Medulla oblongata (tissue), 1 donor: ENCODE results near the gene ARHGAP23.

Experiments
- DNase-seq: peaks from one replicate; pipeline ENCODE4 v3.0.0-alpha.2; 2015; ENCODE audit errors: extremely low spot score

Gene ARHGAP23

DNA sequence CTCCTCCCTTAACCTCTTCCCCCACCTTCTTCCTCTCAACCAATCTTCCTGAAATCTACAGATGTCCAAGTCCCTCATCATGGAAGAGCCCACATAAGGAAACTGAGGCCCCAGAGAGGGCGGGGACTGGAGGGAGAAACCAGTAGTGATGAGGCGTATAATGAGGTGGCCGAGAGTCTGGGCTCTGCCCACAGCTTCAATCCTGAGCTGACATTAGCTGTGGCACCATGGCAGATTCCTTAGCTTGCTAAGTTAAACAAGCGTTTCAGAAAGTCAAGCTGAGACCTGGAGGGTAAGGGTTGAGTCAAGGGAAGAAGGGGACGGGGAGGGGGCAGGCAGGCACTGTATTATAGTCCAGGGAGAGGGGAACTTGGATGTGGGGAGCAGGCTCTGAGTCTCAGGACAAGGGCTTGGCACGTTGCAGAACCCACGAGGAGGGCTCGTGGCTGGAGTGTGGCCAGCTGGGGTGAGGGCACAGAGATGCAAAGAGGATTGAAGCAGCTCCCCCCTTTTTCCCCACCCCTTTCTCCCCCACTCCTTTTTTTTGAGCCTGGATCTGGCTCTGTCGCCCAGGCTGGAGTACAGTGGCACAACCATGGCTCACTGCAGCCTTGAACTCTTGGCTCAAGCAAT is 13.3 kb downstream of the ARHGAP23 start:
- no peak for DNase-seq

GRCh38 chr17:38442548-38442947 is 14.3 kb downstream of the ARHGAP23 start:
- DNase-seq = no peak

- no peak for DNase-seq
These were observed 15.2 kb downstream of the ARHGAP23 start for GRCh38 chr17:38443356-38444031.

DNA sequence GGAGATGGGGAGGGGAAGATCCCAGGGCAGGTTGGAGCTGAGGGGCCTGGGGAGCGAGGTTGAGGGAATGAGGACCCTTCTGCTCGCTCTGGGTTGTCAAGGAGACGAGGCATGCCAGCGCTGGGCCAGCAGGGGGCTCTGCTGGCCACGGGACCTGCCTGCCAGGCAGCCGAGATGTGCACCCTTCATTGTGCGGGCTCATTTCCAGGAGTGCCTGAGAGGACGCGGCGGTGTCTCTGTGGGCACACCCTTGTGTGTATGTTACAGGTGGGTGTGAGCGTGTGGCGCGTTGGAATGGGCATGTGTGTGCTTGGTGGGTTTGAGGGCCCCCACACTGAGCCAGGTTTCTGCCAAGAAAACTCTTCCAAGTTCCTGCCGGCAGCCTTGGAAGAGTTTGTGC is 15.9 kb downstream of the ARHGAP23 start:
- DNase-seq = peak; percentile 87

GRCh38 chr17:38447502-38448085 is 19.3 kb downstream of the ARHGAP23 start:
- DNase-seq = no peak

DNA sequence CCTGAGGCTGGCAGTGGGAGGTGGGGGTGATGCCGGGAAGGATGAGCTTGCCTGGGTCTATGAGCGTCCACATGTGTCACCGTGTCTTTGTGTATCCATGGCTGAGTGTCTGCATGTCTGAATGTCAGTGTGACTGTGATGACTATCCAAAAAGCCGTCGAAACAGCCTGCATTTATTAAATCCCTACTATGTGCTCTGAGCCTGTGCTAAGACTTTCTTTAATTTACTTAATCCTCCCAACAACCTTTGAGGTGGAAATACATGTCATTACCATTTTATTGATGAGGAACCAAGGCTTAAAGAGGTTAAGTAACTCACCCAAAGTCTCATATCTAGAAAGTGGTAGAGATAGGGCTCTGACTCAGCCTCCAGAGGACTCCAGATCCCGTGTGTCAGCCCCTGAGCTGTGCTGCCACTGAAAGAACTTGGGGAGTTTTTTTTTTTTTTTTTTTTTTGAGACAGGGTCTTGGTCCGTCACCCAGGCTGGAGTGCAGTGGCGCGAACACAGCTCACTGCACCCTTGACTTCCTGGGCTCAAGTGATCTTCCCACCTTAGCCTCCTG is 20.0 kb downstream of the ARHGAP23 start:
- DNase-seq = no peak

GRCh38 chr17:38449364-38449763 is 21.1 kb downstream of the ARHGAP23 start:
- no peak for DNase-seq

GRCh38 chr17:38450557-38451029 is 22.3 kb downstream of the ARHGAP23 start:
- DNase-seq = no peak

GRCh38 chr17:38451030-38451839 is 23.0 kb downstream of the ARHGAP23 start:
- DNase-seq = no peak

DNA sequence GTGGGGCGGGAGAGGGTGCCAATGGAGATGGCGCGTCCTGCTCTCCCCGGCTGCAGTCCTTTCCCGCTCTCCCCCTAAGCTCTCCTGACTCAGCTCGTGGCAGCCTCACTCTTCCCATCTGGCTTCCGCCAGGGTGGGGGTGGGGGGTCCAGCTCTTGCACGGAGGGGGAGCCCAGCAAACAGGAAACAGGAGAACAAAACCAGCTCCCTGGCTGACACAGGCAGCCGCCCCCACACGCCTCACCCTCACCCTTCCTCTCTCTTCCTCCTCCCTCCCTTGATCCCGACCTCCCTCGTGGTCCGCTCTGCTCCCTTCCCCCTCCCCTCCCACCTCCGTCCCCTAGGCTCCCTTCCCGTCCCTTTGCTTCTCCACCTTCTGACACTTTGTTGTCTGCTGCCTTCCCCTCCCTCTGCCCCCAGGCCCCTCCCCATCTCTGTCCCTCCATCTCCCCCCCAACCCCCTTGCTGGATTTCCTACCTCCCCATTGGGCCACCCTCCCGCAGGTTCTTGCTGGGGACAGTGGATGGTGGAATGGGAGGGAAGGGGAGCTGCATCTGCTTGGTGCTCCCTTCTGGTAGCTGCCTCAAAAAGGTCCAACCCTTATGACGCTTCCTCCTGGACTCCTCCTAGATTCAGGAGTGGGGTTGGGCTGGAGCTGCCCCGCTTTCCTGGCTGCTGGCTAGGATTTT is 23.7 kb downstream of the ARHGAP23 start:
- DNase-seq = no peak

DNA sequence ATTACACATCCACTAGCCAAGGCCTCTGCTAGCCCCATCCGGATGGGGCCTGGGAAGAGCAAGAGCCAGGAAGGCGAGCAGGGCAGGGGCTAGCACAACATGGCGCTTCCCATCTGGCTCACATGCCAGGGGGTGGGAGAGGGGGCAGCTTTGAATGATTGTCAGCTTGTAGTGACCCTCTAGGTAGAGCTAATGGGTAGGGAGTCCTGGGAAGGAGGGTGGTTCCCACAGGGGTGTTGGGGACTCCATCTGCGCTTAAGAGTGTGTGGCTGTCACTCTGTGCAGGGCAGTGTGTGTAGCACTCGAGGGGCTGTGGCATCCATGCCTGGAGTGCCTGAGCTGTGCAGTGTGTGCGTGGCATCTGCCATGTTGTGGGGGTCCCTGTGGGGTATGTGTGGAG is 24.5 kb downstream of the ARHGAP23 start:
- DNase-seq = no peak

- no peak for DNase-seq
These were observed 25.7 kb downstream of the ARHGAP23 start for GRCh38 chr17:38453951-38454421.

DNA sequence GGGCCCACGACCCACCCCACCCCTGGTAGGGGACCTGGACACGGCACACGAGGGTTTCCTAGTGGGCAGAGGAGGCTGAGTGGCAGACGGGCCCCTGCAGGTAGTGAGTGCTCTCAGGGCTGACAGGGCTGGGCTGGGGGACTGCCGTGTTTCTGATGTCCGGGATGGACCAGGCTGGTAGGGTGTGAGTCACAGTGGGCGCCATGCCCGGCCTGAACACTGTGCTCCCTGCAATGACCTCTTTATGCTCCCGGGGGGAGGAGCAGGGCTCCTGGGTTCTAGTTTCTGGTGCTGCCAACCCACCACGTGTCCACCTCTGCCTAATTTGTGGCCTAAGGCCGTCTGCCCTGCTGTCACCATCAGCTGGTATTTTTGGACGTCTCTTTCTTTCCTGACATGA is 26.3 kb downstream of the ARHGAP23 start:
- DNase-seq = peak; percentile 97

DNA sequence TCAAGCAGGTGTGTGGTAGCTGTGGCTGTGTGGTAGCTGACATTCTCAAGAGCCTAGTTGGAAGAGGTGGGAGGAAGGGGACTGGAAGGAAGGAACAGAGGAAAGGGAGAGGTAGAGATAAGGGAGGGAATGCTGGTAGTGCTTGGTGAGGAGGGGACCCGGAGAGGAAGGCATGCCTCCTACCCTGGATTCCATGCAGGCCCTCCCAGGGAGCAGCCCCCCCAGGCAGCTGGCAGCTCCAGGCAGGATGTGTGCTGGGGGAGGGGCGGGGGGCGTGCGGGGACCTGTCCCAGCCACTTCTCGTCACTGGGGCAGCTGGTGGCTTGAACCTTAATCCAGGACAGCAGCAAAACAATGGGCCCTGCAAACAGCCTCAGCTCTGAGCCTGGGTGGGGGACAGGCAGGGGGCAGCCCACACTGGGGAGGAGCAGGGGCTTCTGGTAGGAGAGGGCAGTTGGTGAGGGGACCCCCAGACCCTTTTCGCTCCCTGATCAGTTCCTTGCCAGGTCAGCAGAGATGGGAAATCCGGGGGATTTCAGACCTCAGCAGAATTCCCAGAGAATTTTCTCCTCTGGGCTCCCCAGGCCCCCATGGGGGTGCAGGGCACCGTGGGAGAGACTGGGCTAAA is 27.1 kb downstream of the ARHGAP23 start:
- DNase-seq = no peak

- no peak for DNase-seq
These were observed 28.0 kb downstream of the ARHGAP23 start for GRCh38 chr17:38456031-38456815.

GRCh38 chr17:38457577-38458371 is 29.5 kb downstream of the ARHGAP23 start:
- DNase-seq = no peak

- no peak for DNase-seq
These were observed 30.3 kb downstream of the ARHGAP23 start for GRCh38 chr17:38458521-38458920.

DNA sequence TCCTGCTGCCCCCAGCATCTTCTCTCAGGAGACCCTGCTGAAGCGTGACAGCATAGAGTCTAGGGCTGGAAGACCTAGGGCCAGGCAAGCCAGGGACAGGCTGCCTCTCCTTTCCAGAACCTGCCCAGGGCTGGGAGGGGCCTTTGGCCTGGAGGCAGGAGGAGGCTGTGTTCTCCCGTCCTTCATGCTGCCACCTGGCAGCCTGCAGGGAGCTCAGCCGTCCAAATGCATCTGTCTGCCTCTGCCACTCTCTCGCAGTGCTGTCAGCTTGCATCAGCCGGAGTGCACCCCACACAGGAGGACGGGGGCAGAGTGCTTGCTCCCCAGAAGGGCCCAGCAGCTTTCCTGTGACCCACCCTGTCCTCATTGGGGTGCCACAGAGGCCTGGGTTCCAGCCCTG is 31.3 kb downstream of the ARHGAP23 start:
- no peak for DNase-seq

DNA sequence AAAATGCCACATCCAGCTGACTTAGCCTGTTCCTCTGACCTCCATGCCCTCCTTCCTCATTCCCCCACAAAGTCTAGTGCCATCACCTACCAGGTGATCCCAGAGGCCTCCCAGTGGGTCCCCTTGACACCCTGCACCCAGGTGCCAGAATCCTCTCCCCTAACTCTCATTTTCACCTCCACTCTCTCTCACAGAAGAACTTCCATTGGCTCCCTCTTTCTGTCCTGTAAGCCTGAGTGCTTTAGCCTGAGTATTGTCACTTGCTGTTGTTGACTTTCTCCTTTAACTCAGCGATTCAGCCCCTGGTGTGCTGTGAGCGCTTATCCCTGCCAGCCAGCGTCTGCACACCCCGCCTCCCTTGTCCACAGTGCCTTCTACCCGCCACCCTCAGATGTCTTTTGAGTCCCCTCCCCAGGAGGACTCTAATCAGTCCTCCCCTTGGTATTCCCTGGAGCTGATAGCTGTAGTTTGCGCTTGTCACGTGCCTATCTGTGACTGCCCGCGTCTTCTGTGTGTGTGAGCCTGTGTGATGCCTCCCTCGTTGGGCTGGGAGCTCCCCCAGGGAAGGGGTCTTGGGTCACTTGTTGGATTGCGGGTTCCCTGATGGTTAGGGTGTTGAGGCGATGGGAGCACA is 31.9 kb downstream of the ARHGAP23 start:
- DNase-seq = no peak
